GM23338 (cell line): Measurements from ENCODE around the gene CACNA1C. TPM values are rescaled to one million over a fixed set of nuclear protein-coding genes. Genes with fewer than 3 reads are reported as not detected.

ENCODE experiments used
- ATAC-seq: fragments of 200-7000 bp; cut with Tn5 transposase; 3 replicates; pipeline ENCODE4 v1.9.1; 2020
- DNase-seq: peaks from one replicate; pipeline ENCODE4 v3.0.0-alpha.2; 2015; ENCODE audit warnings: low spot score
- H2AFZ ChIP-seq: fragments of 200-600 bp; sonication (generic); 2 replicates; pipeline ENCODE4 v1.8.0; 2016; ENCODE audit warnings: antibody characterized with exemption, mild to moderate bottlenecking, moderate library complexity
- H3F3A ChIP-seq: fragments of 200-600 bp; sonication (generic); replicated peaks from 2 replicates; pipeline ENCODE4 v1.8.0; 2017; ENCODE audit warnings: antibody characterized with exemption, mixed run types, low read depth
- H3K27ac ChIP-seq: fragments of 200-600 bp; sonication (generic); 2 replicates; pipeline ENCODE4 v1.6.1; 2016; ENCODE audit warnings: low read depth
- H3K27me3 ChIP-seq: fragments of 200-600 bp; sonication (generic); 2 replicates; pipeline ENCODE4 v1.8.0; 2016; ENCODE audit warnings: mild to moderate bottlenecking, mixed run types, moderate library complexity; ENCODE audit not compliant: insufficient read depth
- H3K36me3 ChIP-seq: fragments of 200-600 bp; sonication (generic); 2 replicates; pipeline ENCODE4 v1.8.0; 2016; ENCODE audit warnings: mild to moderate bottlenecking; ENCODE audit not compliant: insufficient read depth
- H3K4me1 ChIP-seq: fragments of 200-600 bp; sonication (generic); 2 replicates; pipeline ENCODE4 v1.8.0; 2016; ENCODE audit warnings: mild to moderate bottlenecking, moderate library complexity; ENCODE audit not compliant: insufficient read depth
- H3K4me2 ChIP-seq: fragments of 200-600 bp; sonication (generic); 2 replicates; pipeline ENCODE4 v1.7.1; 2017; ENCODE audit warnings: mixed run types
- H3K4me3 ChIP-seq: fragments of 200-600 bp; sonication (generic); 2 replicates; pipeline ENCODE4 v1.6.1; 2016; ENCODE audit warnings: mixed run types
- H3K79me2 ChIP-seq: fragments of 200-600 bp; sonication (generic); replicated peaks from 2 replicates; pipeline ENCODE4 v1.8.0; 2017; ENCODE audit warnings: mild to moderate bottlenecking; ENCODE audit not compliant: insufficient read depth
- H3K9me2 ChIP-seq: fragments of 200-600 bp; sonication (generic); 2 replicates; pipeline ENCODE4 v1.8.0; 2017; ENCODE audit not compliant: insufficient read depth
- H4K20me1 ChIP-seq: fragments of 200-600 bp; sonication (generic); replicated peaks from 2 replicates; pipeline ENCODE4 v1.8.0; 2017; ENCODE audit warnings: mild to moderate bottlenecking; ENCODE audit not compliant: insufficient read depth
- H3K27ac Mint-ChIP-seq: 2 replicates; pipeline ENCODE4 v1.8.0; 2020; ENCODE audit warnings: inconsistent platforms, mild to moderate bottlenecking, moderate library complexity, mixed read lengths
- H3K27me3 Mint-ChIP-seq: 3 replicates; pipeline ENCODE4 v1.8.0; 2022; ENCODE audit warnings: low read depth, mild to moderate bottlenecking, moderate library complexity, mixed read lengths, inconsistent platforms; ENCODE audit not compliant: insufficient read depth, poor library complexity
- H3K36me3 Mint-ChIP-seq: 3 replicates; pipeline ENCODE4 v1.8.0; 2021; ENCODE audit warnings: low read depth, mild to moderate bottlenecking, inconsistent platforms, moderate library complexity, mixed read lengths
- H3K4me1 Mint-ChIP-seq: 3 replicates; pipeline ENCODE4 v1.8.0; 2020; ENCODE audit warnings: mild to moderate bottlenecking, inconsistent platforms, mixed read lengths
- H3K4me3 Mint-ChIP-seq: 3 replicates; pipeline ENCODE4 v1.8.0; 2021; ENCODE audit warnings: moderate library complexity, mild to moderate bottlenecking, inconsistent platforms, mixed read lengths
- H3K9me3 Mint-ChIP-seq: 3 replicates; pipeline ENCODE4 v1.8.0; 2020; ENCODE audit warnings: moderate library complexity, mild to moderate bottlenecking, inconsistent platforms, mixed read lengths
- EZH2 ChIP-seq: fragments of 200-600 bp; sonication (generic); IDR thresholded peaks from one replicate; pipeline ENCODE4 v1.8.0; 2017; ENCODE audit warnings: antibody characterized with exemption, mild to moderate bottlenecking, low read depth; ENCODE audit not compliant: unreplicated experiment
- JUNB ChIP-seq: IDR thresholded peaks from one replicate; pipeline ENCODE4 v1.6.1; 2016; ENCODE audit warnings: antibody characterized with exemption; ENCODE audit not compliant: unreplicated experiment
- POLR2AphosphoS5 ChIP-seq: IDR thresholded peaks from 2 replicates; pipeline ENCODE4 v1.6.1; 2016; ENCODE audit warnings: antibody characterized with exemption, low read depth
- REST ChIP-seq: IDR thresholded peaks from one replicate; pipeline ENCODE4 v1.6.1; 2018; ENCODE audit warnings: antibody characterized with exemption; ENCODE audit not compliant: unreplicated experiment
- polyA plus RNA-seq: library from polyadenylated mRNA; unstranded; fragments of >200 nt; fragmentation: Nextera tagmentation; extraction: Ambion mirVana; gene quantifications from 2 replicates; pipeline ENCODE4 v1.2.1, GENCODE V29; 2016
- total RNA-seq: library from RNA; depleted of rRNA; stranded (reverse); fragments of >200 nt; shearing (Covaris generic); gene quantifications from 2 replicates; pipeline ENCODE4 v1.2.3, GENCODE V29; 2014
- TF ChIP-seq, protein P1 (sequence below), 2 experiments: fragments of 200-600 bp in 1 of 2; sonication (generic) in 1 of 2; conservative IDR thresholded peaks; 2 replicates each; pipeline versions ENCODE4 v1.5.1 to v1.6.1; 2016 to 2017; ENCODE audit warnings: antibody characterized with exemption in 2 of 2, low read depth in 2 of 2, mild to moderate bottlenecking in 2 of 2, moderate library complexity in 1 of 2
- TF ChIP-seq, protein P2 (sequence below): fragments of 250-450 bp; sonication (Bioruptor Pico); IDR thresholded peaks from 2 replicates; pipeline ENCODE4 v1.5.0; 2020; ENCODE audit warnings: mild to moderate bottlenecking, moderate library complexity

CACNA1C gene
- total and polyA plus RNA-seq, 2 experiments from 2014 or later, result 0.78 to 2.1 TPM

GRCh38 chr12:2267703-2268470 lies 215.1 kb downstream of the CACNA1C start:
- ATAC-seq (peak; percentile 83), DNase-seq (peak; percentile 47)
- Mint-ChIP-seq H3K27me3 (peaks cover 3% of the 10 kb centered on the region), H3K36me3 (no peaks in the 10 kb centered on the region; the same call in 2 of the 3 replicates), H3K27ac (peak overlapping the region; percentile 28; the same call in 1 of the 2 replicates), H3K4me1 (peaks cover 19% of the 10 kb centered on the region; the same call in 2 of the 3 replicates), H3K4me3 (no peak overlapping the region), H3K9me3 (no peaks in the 10 kb centered on the region)
- Histone ChIP-seq H3K4me2 (no peak overlapping the region), H4K20me1 (no peaks in the 10 kb centered on the region), H2AFZ (no peak overlapping the region), H3F3A (no peaks in the 10 kb centered on the region), H3K4me3 (no peak overlapping the region), H3K79me2 (no peaks in the 10 kb centered on the region), H3K9me2 (no peaks in the 10 kb centered on the region), H3K36me3 (no peaks in the 10 kb centered on the region), H3K27me3 (no peaks in the 10 kb centered on the region), H3K4me1 (no peaks in the 10 kb centered on the region), H3K27ac (no peak overlapping the region)
- TF ChIP-seq POLR2AphosphoS5, result no peak
- no peak for TF ChIP-seq REST
- no peak for TF ChIP-seq JUNB
- no peak for TF ChIP-seq EZH2
- TF ChIP-seq, protein P1, sequence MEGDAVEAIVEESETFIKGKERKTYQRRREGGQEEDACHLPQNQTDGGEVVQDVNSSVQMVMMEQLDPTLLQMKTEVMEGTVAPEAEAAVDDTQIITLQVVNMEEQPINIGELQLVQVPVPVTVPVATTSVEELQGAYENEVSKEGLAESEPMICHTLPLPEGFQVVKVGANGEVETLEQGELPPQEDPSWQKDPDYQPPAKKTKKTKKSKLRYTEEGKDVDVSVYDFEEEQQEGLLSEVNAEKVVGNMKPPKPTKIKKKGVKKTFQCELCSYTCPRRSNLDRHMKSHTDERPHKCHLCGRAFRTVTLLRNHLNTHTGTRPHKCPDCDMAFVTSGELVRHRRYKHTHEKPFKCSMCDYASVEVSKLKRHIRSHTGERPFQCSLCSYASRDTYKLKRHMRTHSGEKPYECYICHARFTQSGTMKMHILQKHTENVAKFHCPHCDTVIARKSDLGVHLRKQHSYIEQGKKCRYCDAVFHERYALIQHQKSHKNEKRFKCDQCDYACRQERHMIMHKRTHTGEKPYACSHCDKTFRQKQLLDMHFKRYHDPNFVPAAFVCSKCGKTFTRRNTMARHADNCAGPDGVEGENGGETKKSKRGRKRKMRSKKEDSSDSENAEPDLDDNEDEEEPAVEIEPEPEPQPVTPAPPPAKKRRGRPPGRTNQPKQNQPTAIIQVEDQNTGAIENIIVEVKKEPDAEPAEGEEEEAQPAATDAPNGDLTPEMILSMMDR (conservative IDR thresholded peaks at IDR 0.05; ENCODE audit: low read depth in 2 of 2), result no peak
- TF ChIP-seq, protein P2, sequence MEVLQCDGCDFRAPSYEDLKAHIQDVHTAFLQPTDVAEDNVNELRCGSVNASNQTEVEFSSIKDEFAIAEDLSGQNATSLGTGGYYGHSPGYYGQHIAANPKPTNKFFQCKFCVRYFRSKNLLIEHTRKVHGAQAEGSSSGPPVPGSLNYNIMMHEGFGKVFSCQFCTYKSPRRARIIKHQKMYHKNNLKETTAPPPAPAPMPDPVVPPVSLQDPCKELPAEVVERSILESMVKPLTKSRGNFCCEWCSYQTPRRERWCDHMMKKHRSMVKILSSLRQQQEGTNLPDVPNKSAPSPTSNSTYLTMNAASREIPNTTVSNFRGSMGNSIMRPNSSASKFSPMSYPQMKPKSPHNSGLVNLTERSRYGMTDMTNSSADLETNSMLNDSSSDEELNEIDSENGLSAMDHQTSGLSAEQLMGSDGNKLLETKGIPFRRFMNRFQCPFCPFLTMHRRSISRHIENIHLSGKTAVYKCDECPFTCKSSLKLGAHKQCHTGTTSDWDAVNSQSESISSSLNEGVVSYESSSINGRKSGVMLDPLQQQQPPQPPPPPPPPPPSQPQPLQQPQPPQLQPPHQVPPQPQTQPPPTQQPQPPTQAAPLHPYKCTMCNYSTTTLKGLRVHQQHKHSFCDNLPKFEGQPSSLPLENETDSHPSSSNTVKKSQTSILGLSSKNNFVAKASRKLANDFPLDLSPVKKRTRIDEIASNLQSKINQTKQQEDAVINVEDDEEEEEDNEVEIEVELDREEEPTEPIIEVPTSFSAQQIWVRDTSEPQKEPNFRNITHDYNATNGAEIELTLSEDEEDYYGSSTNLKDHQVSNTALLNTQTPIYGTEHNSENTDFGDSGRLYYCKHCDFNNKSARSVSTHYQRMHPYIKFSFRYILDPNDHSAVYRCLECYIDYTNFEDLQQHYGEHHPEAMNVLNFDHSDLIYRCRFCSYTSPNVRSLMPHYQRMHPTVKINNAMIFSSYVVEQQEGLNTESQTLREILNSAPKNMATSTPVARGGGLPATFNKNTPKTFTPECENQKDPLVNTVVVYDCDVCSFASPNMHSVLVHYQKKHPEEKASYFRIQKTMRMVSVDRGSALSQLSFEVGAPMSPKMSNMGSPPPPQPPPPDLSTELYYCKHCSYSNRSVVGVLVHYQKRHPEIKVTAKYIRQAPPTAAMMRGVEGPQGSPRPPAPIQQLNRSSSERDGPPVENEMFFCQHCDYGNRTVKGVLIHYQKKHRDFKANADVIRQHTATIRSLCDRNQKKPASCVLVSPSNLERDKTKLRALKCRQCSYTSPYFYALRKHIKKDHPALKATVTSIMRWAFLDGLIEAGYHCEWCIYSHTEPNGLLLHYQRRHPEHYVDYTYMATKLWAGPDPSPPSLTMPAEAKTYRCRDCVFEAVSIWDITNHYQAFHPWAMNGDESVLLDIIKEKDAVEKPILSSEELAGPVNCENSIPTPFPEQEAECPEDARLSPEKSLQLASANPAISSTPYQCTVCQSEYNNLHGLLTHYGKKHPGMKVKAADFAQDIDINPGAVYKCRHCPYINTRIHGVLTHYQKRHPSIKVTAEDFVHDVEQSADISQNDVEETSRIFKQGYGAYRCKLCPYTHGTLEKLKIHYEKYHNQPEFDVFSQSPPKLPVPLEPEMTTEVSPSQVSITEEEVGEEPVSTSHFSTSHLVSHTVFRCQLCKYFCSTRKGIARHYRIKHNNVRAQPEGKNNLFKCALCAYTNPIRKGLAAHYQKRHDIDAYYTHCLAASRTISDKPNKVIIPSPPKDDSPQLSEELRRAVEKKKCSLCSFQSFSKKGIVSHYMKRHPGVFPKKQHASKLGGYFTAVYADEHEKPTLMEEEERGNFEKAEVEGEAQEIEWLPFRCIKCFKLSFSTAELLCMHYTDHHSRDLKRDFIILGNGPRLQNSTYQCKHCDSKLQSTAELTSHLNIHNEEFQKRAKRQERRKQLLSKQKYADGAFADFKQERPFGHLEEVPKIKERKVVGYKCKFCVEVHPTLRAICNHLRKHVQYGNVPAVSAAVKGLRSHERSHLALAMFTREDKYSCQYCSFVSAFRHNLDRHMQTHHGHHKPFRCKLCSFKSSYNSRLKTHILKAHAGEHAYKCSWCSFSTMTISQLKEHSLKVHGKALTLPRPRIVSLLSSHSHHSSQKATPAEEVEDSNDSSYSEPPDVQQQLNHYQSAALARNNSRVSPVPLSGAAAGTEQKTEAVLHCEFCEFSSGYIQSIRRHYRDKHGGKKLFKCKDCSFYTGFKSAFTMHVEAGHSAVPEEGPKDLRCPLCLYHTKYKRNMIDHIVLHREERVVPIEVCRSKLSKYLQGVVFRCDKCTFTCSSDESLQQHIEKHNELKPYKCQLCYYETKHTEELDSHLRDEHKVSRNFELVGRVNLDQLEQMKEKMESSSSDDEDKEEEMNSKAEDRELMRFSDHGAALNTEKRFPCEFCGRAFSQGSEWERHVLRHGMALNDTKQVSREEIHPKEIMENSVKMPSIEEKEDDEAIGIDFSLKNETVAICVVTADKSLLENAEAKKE (CRISPR knock-in tag), result no peak
